ENCODE results near the gene SH3BGRL3.
"Not testable (repeated sequence)": the region's sequence is repeated elsewhere in the genome, so short reads cannot be mapped to it uniquely, and the experiment has no call there.

Gene SH3BGRL3

GRCh38 chr1:26327956-26328362, 48.1 kb downstream of the SH3BGRL3 start:
- no peaks in the 10 kb centered on the region for H3K9me3 ChIP-seq (ENCODE audit: severe bottlenecking)
- H3K4me1 ChIP-seq (ENCODE audit: insufficient read depth, poor library complexity, severe bottlenecking), result peaks cover 13% of the 10 kb centered on the region
- no peak for DNase-seq (ENCODE audit: low spot score)
- H3K36me3 ChIP-seq (ENCODE audit: low read depth), result peaks cover 71% of the 10 kb centered on the region
- H3K4me3 ChIP-seq (ENCODE audit: severe bottlenecking), result no peak overlapping the region
- ATAC-seq (ENCODE audit: low read depth), result peak; percentile 78
- TF ChIP-seq, protein P1, sequence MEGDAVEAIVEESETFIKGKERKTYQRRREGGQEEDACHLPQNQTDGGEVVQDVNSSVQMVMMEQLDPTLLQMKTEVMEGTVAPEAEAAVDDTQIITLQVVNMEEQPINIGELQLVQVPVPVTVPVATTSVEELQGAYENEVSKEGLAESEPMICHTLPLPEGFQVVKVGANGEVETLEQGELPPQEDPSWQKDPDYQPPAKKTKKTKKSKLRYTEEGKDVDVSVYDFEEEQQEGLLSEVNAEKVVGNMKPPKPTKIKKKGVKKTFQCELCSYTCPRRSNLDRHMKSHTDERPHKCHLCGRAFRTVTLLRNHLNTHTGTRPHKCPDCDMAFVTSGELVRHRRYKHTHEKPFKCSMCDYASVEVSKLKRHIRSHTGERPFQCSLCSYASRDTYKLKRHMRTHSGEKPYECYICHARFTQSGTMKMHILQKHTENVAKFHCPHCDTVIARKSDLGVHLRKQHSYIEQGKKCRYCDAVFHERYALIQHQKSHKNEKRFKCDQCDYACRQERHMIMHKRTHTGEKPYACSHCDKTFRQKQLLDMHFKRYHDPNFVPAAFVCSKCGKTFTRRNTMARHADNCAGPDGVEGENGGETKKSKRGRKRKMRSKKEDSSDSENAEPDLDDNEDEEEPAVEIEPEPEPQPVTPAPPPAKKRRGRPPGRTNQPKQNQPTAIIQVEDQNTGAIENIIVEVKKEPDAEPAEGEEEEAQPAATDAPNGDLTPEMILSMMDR (IDR thresholded peaks at IDR 0.05; ENCODE audit: poor library complexity, severe bottlenecking), result peak; percentile 29
- H3K27ac ChIP-seq (ENCODE audit: poor library complexity, severe bottlenecking), result no peak overlapping the region
- H3K27me3 ChIP-seq (ENCODE audit: insufficient read depth, poor library complexity, severe bottlenecking), result no peaks in the 10 kb centered on the region

DNA sequence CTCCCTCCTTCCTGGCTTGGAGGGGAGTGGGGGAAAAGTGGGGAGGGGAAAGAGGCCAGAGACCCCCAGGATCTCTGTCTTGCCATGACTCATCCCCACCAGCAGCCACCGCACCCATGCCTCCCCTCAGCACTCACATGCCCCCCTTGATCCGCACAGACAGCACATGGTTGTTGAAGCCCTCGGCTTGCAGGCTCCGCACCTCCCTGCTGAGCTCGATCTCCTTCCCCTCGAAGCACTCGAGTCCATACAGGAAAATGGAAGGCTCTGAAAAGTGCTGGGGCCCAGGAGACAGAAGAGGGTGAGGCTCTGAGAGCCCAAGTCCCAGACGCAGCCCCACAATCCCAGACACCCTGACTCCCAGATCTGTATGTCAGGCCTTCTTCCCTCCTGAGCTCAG, 48.7 kb downstream of the SH3BGRL3 start:
- ATAC-seq (ENCODE audit: low read depth) (no peak), DNase-seq (ENCODE audit: low spot score) (no peak)
- Histone ChIP-seq H3K9me3 (ENCODE audit: severe bottlenecking) (no peaks in the 10 kb centered on the region), H3K4me1 (ENCODE audit: insufficient read depth, poor library complexity, severe bottlenecking) (peaks cover 13% of the 10 kb centered on the region), H3K4me3 (ENCODE audit: severe bottlenecking) (no peak overlapping the region), H3K27ac (ENCODE audit: poor library complexity, severe bottlenecking) (no peak overlapping the region), H3K27me3 (ENCODE audit: insufficient read depth, poor library complexity, severe bottlenecking) (no peaks in the 10 kb centered on the region), H3K36me3 (ENCODE audit: low read depth) (peaks cover 65% of the 10 kb centered on the region)
- TF ChIP-seq, protein P1 (IDR thresholded peaks at IDR 0.05; ENCODE audit: poor library complexity, severe bottlenecking), result no peak

- not testable (repeated sequence) for ATAC-seq (ENCODE audit: low read depth); H3K4me3 ChIP-seq (ENCODE audit: severe bottlenecking); H3K27ac ChIP-seq (ENCODE audit: poor library complexity, severe bottlenecking); DNase-seq (ENCODE audit: low spot score); H3K9me3 ChIP-seq (ENCODE audit: severe bottlenecking); H3K27me3 ChIP-seq (ENCODE audit: insufficient read depth, poor library complexity, severe bottlenecking)
- H3K36me3 ChIP-seq (ENCODE audit: low read depth), result peaks cover 61% of the 10 kb centered on the region
- peaks cover 13% of the 10 kb centered on the region for H3K4me1 ChIP-seq (ENCODE audit: insufficient read depth, poor library complexity, severe bottlenecking)
Measured at GRCh38 chr1:26329380-26329779, 49.5 kb downstream of the SH3BGRL3 start.

- Histone ChIP-seq H3K27ac (ENCODE audit: poor library complexity, severe bottlenecking) (no peak overlapping the region), H3K4me1 (ENCODE audit: insufficient read depth, poor library complexity, severe bottlenecking) (peaks cover 19% of the 10 kb centered on the region), H3K27me3 (ENCODE audit: insufficient read depth, poor library complexity, severe bottlenecking) (no peaks in the 10 kb centered on the region), H3K9me3 (ENCODE audit: severe bottlenecking) (no peaks in the 10 kb centered on the region), H3K4me3 (ENCODE audit: severe bottlenecking) (no peak overlapping the region), H3K36me3 (ENCODE audit: low read depth) (peaks cover 52% of the 10 kb centered on the region)
- no peak for ATAC-seq (ENCODE audit: low read depth)
- no peak for DNase-seq (ENCODE audit: low spot score)
- TF ChIP-seq, protein P1 (IDR thresholded peaks at IDR 0.05; ENCODE audit: poor library complexity, severe bottlenecking), result no peak
Measured at GRCh38 chr1:26330276-26330675, 50.4 kb downstream of the SH3BGRL3 start.
